ENCODE results near the gene COPS3. TPM values are rescaled to one million over a fixed set of nuclear protein-coding genes. Genes with fewer than 3 reads are reported as not detected.

COPS3 gene
- total and polyA plus RNA-seq, 2 of the 4 experiments (the other 2 are of a cell fraction): 71.4 to 144 TPM

DNA sequence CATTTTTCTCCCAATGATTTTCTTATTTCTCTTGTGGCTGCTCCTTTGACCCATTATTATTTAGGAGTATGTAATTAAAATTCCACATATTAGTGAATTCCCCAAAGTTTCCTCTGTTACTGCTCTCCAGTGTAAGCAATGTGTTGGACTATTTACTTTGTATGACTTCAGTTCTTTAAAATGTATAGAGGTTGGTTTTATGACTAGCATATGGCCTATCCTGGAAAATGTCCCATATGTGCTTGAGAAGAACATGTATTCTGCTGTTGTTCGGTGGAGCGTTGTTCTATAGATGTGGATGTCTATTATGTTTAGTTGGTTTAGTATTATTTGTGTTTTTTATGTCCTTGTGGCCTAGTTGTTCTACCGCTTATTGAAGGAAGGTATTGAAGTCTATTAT is 16.2 kb upstream of the COPS3 start:
- Histone ChIP-seq H3K4me2 (ENCODE audit: low read depth, low read length) (no peak overlapping the region), H4K91ac (ENCODE audit: insufficient read depth, low read depth, low read length) (no peak overlapping the region), H2AFZ (replicated peaks; ENCODE audit: low read length, poor library complexity) (no peak overlapping the region), H3K4ac (ENCODE audit: low read depth, low read length) (no peak overlapping the region), H4K20me1 (ENCODE audit: insufficient read depth, low read length) (no peaks in the 10 kb centered on the region), H2BK15ac (ENCODE audit: low read depth, low read length) (no peak overlapping the region), H3K4me3 (ENCODE audit: insufficient read depth, low read depth, low read length) (no peak overlapping the region), H3K23ac (ENCODE audit: low read depth, low read length) (no peak overlapping the region), H2AK9ac (replicated peaks; ENCODE audit: low read depth, low read length, poor library complexity) (no peak overlapping the region), H3K9ac (ENCODE audit: low read depth, low read length) (no peak overlapping the region), H4K8ac (ENCODE audit: low read depth in 2 of 2, low read length in 2 of 2) (no peak overlapping the region), H4K5ac (ENCODE audit: low read depth, low read length) (no peak overlapping the region), H3K36me3 (ENCODE audit: control insufficient read depth, insufficient read depth, low read length) (no peaks in the 10 kb centered on the region), H2BK5ac (ENCODE audit: low read depth, low read length, poor library complexity, severe bottlenecking) (no peak overlapping the region), H3K9me1 (ENCODE audit: insufficient read depth, low read length) (no peaks in the 10 kb centered on the region), H3K9me3 (ENCODE audit: control insufficient read depth, insufficient read depth, low read length) (no peaks in the 10 kb centered on the region), H2AK5ac (ENCODE audit: low read depth, low read length) (no peak overlapping the region), H3K14ac (replicated peaks; ENCODE audit: low read depth, low read length) (no peak overlapping the region), H3K79me1 (ENCODE audit: low read depth in 1 of 2, low read length in 2 of 2) (no peaks in the 10 kb centered on the region), H3K4me1 (ENCODE audit: control insufficient read depth, insufficient read depth, low read length) (peaks cover 9% of the 10 kb centered on the region), H3K27ac (ENCODE audit: insufficient read depth, low read length) (no peak overlapping the region), H3K27me3 (ENCODE audit: control insufficient read depth, insufficient read depth, low read length) (no peaks in the 10 kb centered on the region), H2BK20ac (ENCODE audit: low read depth, low read length) (no peak overlapping the region; the same call in 1 of the 2 replicates), H2BK120ac (ENCODE audit: low read depth, low read length) (no peak overlapping the region), H3K56ac (ENCODE audit: extremely low read depth, insufficient read depth, low read length) (no peak overlapping the region), H3K18ac (ENCODE audit: low read depth, low read length) (no peak overlapping the region)
- peak; percentile 62 for DNase-seq
- WGBS, 2 experiments (ENCODE audit: extremely low coverage in 2 of 2, insufficient read length in 1 of 2): 100% methylated on average over 1 of the region's 3 CpGs; no CpG with 5 or more reads in 1 of the 2 experiments
- peak; percentile 25; the same call in 1 of the 2 replicates for ATAC-seq (ENCODE audit: low read depth)
- dilution Hi-C loops (cut with HindIII; ENCODE audit: low sequenced_read_pairs, unreplicated experiment): no loop called here
- intact Hi-C loops (cut with micrococcal nuclease): no loop called here
- CTCF ChIA-PET: no interaction called here
- TF ChIP-seq CHD1 (IDR thresholded peaks at IDR 0.05; ENCODE audit: low read depth, low read length): no peak
- no peak for TF ChIP-seq SMC3 (IDR thresholded peaks at IDR 0.05; ENCODE audit: low read depth, low read length)
- no TSS peak for BruUV-seq (replicated peaks)
- POLR2A ChIA-PET (ENCODE audit: unreplicated experiment): no interaction called here
- in situ Hi-C loops (cut with MboI; ENCODE audit: low sequenced_read_pairs): no loop called here
